ENCODE data around the gene HSBP1L1.

HSBP1L1 gene

GRCh38 chr18:79951545-79952455 is 12.6 kb upstream of the HSBP1L1 start, which contains the start of gene SLC66A2:
SLC66A2 (minus strand) TSS chr18:79951653; CDS start chr18:79950926, 727 bp downstream.
- POLR2A ChIA-PET = interaction anchor here (0.7 kb wide), 1 partner anchor 10 kb away, joined by 4 read pairs; no protein-coding TSS in a partner anchor
- H3K4me3 ChIP-seq (ENCODE audit: low read depth, low read length) = peak within 1 kb of the TSS; percentile 71
- TF ChIP-seq CTCF (IDR thresholded peaks at IDR 0.05; ENCODE audit: insufficient read depth, low read length, missing control alignments) = no peak
- no peak for DNase-seq (ENCODE audit: low read depth, low spot score)
- CTCF ChIA-PET = no interaction called here

- POLR2A ChIA-PET = interaction anchor here (0.7 kb wide), 1 partner anchor 9 kb away, joined by 4 read pairs; no protein-coding TSS in a partner anchor
- no peak for TF ChIP-seq CTCF (IDR thresholded peaks at IDR 0.05; ENCODE audit: insufficient read depth, low read length, missing control alignments)
- CTCF ChIA-PET = no interaction called here
- peak overlapping the region; percentile 71 for H3K4me3 ChIP-seq (ENCODE audit: low read depth, low read length)
- no peak for DNase-seq (ENCODE audit: low read depth, low spot score)
Measured at GRCh38 chr18:79952456-79952995, 11.9 kb upstream of the HSBP1L1 start.

- peak overlapping the region; percentile 71 for H3K4me3 ChIP-seq (ENCODE audit: low read depth, low read length)
- POLR2A ChIA-PET = no interaction called here
- CTCF ChIA-PET = no interaction called here
Measured at GRCh38 chr18:79952996-79953559, 11.4 kb upstream of the HSBP1L1 start.

GRCh38 chr18:79953971-79954651 is 10.3 kb upstream of the HSBP1L1 start:
- DNase-seq (ENCODE audit: low read depth, low spot score) = no peak
- ChIA-PET CTCF (no interaction called here), POLR2A (interaction anchor here (0.9 kb wide), 1 partner anchor 12 kb away, joined by 4 read pairs; no protein-coding TSS in a partner anchor)
- H3K4me3 ChIP-seq (ENCODE audit: low read depth, low read length) = no peak overlapping the region
- no peak for TF ChIP-seq CTCF (IDR thresholded peaks at IDR 0.05; ENCODE audit: insufficient read depth, low read length, missing control alignments)

More at GRCh38 chr18:79952996-79953559, 11.4 kb upstream of the HSBP1L1 start:
- DNase-seq (ENCODE audit: low read depth, low spot score) = no peak
- no peak for TF ChIP-seq CTCF (IDR thresholded peaks at IDR 0.05; ENCODE audit: insufficient read depth, low read length, missing control alignments)

- ChIA-PET POLR2A (interaction anchor here (0.9 kb wide), 1 partner anchor 12 kb away, joined by 4 read pairs; no protein-coding TSS in a partner anchor), CTCF (no interaction called here)
- TF ChIP-seq CTCF (IDR thresholded peaks at IDR 0.05; ENCODE audit: insufficient read depth, low read length, missing control alignments) = no peak
- no peak for DNase-seq (ENCODE audit: low read depth, low spot score)
- H3K4me3 ChIP-seq (ENCODE audit: low read depth, low read length) = no peak overlapping the region
Measured at GRCh38 chr18:79954791-79955190, 9.7 kb upstream of the HSBP1L1 start.

Data from AG04449 (cell line).